ENCODE measurements around the gene LMAN1. TPM values are rescaled to one million over a fixed set of nuclear protein-coding genes. Genes with fewer than 3 reads are reported as not detected.

Gene LMAN1
- polyA plus RNA-seq, 1 donor from 2014 or later: 49.8 TPM

- no peaks in the 10 kb centered on the region for H3F3A ChIP-seq (ENCODE audit: insufficient read depth, low read length, poor library complexity, severe bottlenecking)
- no peaks in the 10 kb centered on the region for H3K9me2 ChIP-seq (ENCODE audit: insufficient read depth, low read length)
- H3K36me3 ChIP-seq (ENCODE audit: insufficient read depth, low read length): no peaks in the 10 kb centered on the region
- H3K9me3 ChIP-seq (ENCODE audit: low read length): no peaks in the 10 kb centered on the region
- H3K9ac ChIP-seq (ENCODE audit: low read length): no peak overlapping the region
- H2AFZ ChIP-seq (ENCODE audit: low read depth, low read length): no peak overlapping the region
- TF ChIP-seq EP300 (conservative IDR thresholded peaks at IDR 0.05; ENCODE audit: poor library complexity, severe bottlenecking) (no peak), EZH2 (IDR thresholded peaks at IDR 0.05; ENCODE audit: borderline replicate concordance, insufficient read depth, low read length, poor library complexity, severe bottlenecking) (no peak), REST (IDR thresholded peaks at IDR 0.05; ENCODE audit: borderline replicate concordance) (no peak), SMC3 (conservative IDR thresholded peaks at IDR 0.05; ENCODE audit: poor library complexity) (no peak), MXI1 (conservative IDR thresholded peaks at IDR 0.05; ENCODE audit: poor library complexity, severe bottlenecking) (no peak), RAD21 (conservative IDR thresholded peaks at IDR 0.05) (no peak), CTCF (IDR thresholded peaks at IDR 0.05; ENCODE audit: poor library complexity, severe bottlenecking) (no peak)
- peaks cover 4% of the 10 kb centered on the region for H3K27me3 ChIP-seq (ENCODE audit: insufficient read depth, low read depth, low read length)
- no peaks in the 10 kb centered on the region for H4K20me1 ChIP-seq (ENCODE audit: insufficient read depth)
- H3K4me3 ChIP-seq (ENCODE audit: low read length): no peak overlapping the region
- no peaks in the 10 kb centered on the region for H3K79me2 ChIP-seq (replicated peaks; ENCODE audit: insufficient read depth, low read length)
- H3K4me2 ChIP-seq (ENCODE audit: low read length): no peak overlapping the region
- H3K27ac ChIP-seq (ENCODE audit: low read length): no peak overlapping the region
Measured at GRCh38 chr18:59293317-59293716, 65.7 kb downstream of the LMAN1 start.

GRCh38 chr18:59286341-59286740 is 72.7 kb downstream of the LMAN1 start:
- Histone ChIP-seq H2AFZ (ENCODE audit: low read depth, low read length) (no peak overlapping the region), H3K36me3 (ENCODE audit: insufficient read depth, low read length) (no peaks in the 10 kb centered on the region), H3K4me2 (ENCODE audit: low read length) (no peak overlapping the region), H3K79me2 (replicated peaks; ENCODE audit: insufficient read depth, low read length) (no peaks in the 10 kb centered on the region), H4K20me1 (ENCODE audit: insufficient read depth) (no peaks in the 10 kb centered on the region), H3K4me3 (ENCODE audit: low read length) (no peak overlapping the region), H3K9me2 (ENCODE audit: insufficient read depth, low read length) (no peaks in the 10 kb centered on the region), H3F3A (ENCODE audit: insufficient read depth, low read length, poor library complexity, severe bottlenecking) (no peaks in the 10 kb centered on the region), H3K9me3 (ENCODE audit: low read length) (no peaks in the 10 kb centered on the region), H3K9ac (ENCODE audit: low read length) (no peak overlapping the region), H3K27me3 (ENCODE audit: insufficient read depth, low read depth, low read length) (peaks cover 17% of the 10 kb centered on the region), H3K27ac (ENCODE audit: low read length) (no peak overlapping the region)
- TF ChIP-seq EZH2 (IDR thresholded peaks at IDR 0.05; ENCODE audit: borderline replicate concordance, insufficient read depth, low read length, poor library complexity, severe bottlenecking) (no peak), REST (IDR thresholded peaks at IDR 0.05; ENCODE audit: borderline replicate concordance) (no peak), MXI1 (conservative IDR thresholded peaks at IDR 0.05; ENCODE audit: poor library complexity, severe bottlenecking) (no peak), EP300 (conservative IDR thresholded peaks at IDR 0.05; ENCODE audit: poor library complexity, severe bottlenecking) (no peak), POLR2AphosphoS5 (IDR thresholded peaks at IDR 0.05) (no peak), SMC3 (conservative IDR thresholded peaks at IDR 0.05; ENCODE audit: poor library complexity) (no peak), TAF1 (IDR thresholded peaks at IDR 0.05; ENCODE audit: low read depth) (no peak), RAD21 (conservative IDR thresholded peaks at IDR 0.05) (no peak), CTCF (IDR thresholded peaks at IDR 0.05; ENCODE audit: poor library complexity, severe bottlenecking) (no peak)
